ENCODE measurements around the gene ARL6IP5.
A peak's percentile ranks its signal among the peaks of the same experiment; 100 is the strongest.

ARL6IP5 gene

DNA sequence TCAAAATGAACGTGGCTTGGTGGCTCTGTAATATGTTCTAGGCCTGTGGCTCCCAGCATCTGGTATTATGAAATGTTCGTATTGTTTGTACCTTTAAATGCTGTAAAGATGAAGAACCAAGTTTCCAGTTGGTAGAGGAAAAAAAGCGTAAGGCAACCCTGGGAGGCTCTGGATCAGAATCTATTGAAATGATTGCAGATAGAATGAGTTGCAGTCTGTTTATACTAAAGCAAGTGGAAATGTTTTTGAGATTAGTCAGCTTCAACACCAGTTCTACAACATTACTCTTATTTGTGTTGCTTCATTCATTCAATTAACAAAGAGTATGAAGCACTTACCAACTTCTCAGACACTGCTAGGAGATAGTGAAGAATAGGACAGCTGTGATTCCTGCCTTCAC is 5.3 kb downstream of the ARL6IP5 start:
- Histone ChIP-seq H3K9ac (ENCODE audit: insufficient read length) (no peak overlapping the region), H3K4me3 (no peak overlapping the region), H3K36me3 (ENCODE audit: insufficient read depth, low read length) (no peaks in the 10 kb centered on the region), H3K9me3 (ENCODE audit: low read depth, low read length) (no peaks in the 10 kb centered on the region), H3K27ac (no peak overlapping the region)
- TF ChIP-seq EZH2 (IDR thresholded peaks at IDR 0.05) (no peak), FOXP2 (optimal IDR thresholded peaks at IDR 0.05; ENCODE audit: control extremely low read depth, extremely low read length, insufficient read depth) (no peak)
- DNase-seq (ENCODE audit: low read depth, low spot score): no peak

DNA sequence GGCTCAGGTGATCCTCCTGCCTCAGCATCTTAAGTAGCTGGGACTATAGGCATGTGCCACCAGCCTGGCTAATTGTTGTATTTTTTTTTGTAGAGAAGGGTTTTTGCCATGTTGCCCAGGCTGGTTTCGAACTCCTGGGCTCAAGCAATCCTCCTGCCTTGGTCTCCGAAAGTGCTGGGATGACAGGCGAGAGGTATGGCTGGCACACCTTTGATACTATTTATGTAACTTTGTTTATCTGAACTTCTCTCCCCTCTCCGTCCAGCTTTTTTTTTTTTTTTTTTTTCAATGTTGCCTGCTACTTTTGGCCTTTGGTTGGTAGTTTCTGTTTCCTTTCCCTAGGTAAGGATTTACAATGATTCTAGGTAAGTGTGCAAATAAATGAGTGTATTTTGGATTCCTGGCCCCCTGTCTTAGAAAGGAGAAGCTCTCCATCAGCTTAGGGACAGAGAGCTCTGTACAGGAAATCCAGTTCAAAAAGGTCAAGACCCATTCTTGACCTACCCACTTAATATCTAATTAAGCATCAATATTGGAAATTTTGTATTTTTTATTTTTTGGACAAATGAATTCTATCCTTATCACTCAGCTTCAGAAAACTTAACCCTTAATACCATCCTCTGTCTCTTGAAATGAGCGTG is 6.8 kb downstream of the ARL6IP5 start:
- Histone ChIP-seq H3K27ac (no peak overlapping the region), H3K9ac (ENCODE audit: insufficient read length) (no peak overlapping the region), H3K4me3 (no peak overlapping the region), H3K9me3 (ENCODE audit: low read depth, low read length) (no peaks in the 10 kb centered on the region), H3K36me3 (ENCODE audit: insufficient read depth, low read length) (no peaks in the 10 kb centered on the region)
- no peak for DNase-seq (ENCODE audit: low read depth, low spot score)
- TF ChIP-seq EZH2 (IDR thresholded peaks at IDR 0.05): no peak
- no peak for TF ChIP-seq POLR2AphosphoS5 (IDR thresholded peaks at IDR 0.05; ENCODE audit: borderline replicate concordance, low read depth, low read length)
- TF ChIP-seq FOXP2 (optimal IDR thresholded peaks at IDR 0.05; ENCODE audit: control extremely low read depth, extremely low read length, insufficient read depth): no peak

DNA sequence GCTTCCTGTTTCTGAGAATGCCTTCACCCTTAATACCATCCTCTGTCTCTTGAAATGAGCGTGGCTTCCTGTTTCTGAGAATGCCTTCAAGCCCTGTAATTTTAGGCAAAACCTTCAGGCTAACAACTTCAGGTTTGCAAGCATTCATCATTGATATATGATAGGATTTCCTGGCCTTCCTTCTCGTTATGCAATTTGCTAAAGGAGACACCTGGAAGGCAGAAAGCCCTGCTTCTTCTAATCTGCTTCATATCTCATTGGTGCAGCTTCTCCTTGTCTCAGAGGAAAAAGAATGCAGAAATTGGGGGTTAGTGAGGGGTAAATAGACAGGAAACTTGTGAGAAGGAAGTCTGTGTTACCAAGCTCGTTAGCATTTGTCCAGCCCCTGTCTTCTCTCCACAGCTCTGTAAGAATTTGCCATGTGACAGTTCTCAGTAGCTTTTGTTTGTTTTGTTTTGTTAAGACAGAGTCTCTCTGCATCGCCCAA is 7.3 kb downstream of the ARL6IP5 start:
- TF ChIP-seq POLR2AphosphoS5 (IDR thresholded peaks at IDR 0.05; ENCODE audit: borderline replicate concordance, low read depth, low read length) (no peak), EZH2 (IDR thresholded peaks at IDR 0.05) (no peak), FOXP2 (optimal IDR thresholded peaks at IDR 0.05; ENCODE audit: control extremely low read depth, extremely low read length, insufficient read depth) (no peak)
- Histone ChIP-seq H3K27ac (peak overlapping the region; percentile 19; the same call in 1 of the 2 replicates), H3K9me3 (ENCODE audit: low read depth, low read length) (no peaks in the 10 kb centered on the region), H3K36me3 (ENCODE audit: insufficient read depth, low read length) (no peaks in the 10 kb centered on the region), H3K4me3 (no peak overlapping the region), H3K9ac (ENCODE audit: insufficient read length) (no peak overlapping the region)
- DNase-seq (ENCODE audit: low read depth, low spot score): peak; percentile 12

DNA sequence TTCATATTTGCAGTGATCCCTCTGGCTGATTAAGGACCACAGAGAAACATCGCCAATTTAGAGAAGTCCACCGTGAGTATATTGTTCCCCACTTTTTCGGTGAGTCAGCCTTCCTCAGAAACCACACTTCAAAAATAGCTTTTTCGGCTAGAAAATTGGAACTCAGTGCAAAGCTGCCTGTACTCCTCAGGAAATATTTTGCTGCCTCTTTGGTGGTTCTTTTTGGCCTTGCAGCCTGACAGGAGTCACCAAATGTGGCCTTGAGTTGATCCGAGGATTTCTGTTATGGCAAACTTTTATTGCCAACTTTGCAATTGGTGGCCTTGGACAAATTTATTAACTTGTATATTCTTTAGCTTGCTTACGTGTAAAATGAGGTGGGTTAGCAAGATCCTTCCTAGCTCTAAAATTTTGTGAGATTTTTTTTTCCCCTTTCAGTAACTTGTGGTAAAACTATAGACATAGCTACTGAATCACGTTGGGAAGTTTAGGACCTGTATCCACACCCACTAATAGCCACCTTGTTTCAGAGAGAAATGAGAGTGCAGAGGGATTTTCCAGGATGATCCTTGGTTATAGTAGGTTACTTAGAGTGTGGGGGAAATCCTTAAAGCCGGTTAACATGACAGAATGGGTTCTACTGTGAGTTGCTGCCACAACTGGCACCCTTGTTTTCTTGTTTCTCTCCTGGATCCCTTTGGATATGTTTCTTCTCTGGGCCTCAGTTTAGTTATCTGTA is 9.9 kb downstream of the ARL6IP5 start:
- DNase-seq (ENCODE audit: low read depth, low spot score): no peak
- TF ChIP-seq POLR2AphosphoS5 (IDR thresholded peaks at IDR 0.05; ENCODE audit: borderline replicate concordance, low read depth, low read length) (no peak), FOXP2 (optimal IDR thresholded peaks at IDR 0.05; ENCODE audit: control extremely low read depth, extremely low read length, insufficient read depth) (no peak), EZH2 (IDR thresholded peaks at IDR 0.05) (no peak)
- Histone ChIP-seq H3K9ac (ENCODE audit: insufficient read length) (no peak overlapping the region), H3K27ac (no peak overlapping the region), H3K36me3 (ENCODE audit: insufficient read depth, low read length) (no peaks in the 10 kb centered on the region), H3K4me3 (no peak overlapping the region), H3K9me3 (ENCODE audit: low read depth, low read length) (no peaks in the 10 kb centered on the region)

DNA sequence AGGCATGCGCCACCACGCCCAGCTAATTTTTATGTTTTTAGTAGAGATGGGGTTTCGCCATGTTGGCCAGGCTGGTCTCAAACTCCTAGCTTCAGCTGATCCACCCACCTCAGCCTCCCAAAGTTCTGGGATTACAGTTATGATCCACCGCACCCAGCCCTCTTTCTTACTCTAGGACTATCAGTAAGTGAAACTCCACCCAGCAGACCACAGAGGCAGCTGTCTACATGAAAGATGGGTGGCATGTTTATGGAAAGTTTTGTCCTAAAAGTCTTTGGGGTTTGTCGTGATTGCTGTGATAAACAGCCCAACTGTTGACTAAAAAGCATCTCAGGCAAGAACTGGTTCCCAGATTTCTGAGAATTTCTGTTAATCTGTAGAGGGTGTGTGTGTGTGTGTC is 10.9 kb downstream of the ARL6IP5 start:
- Histone ChIP-seq H3K27ac (no peak overlapping the region), H3K36me3 (ENCODE audit: insufficient read depth, low read length) (no peaks in the 10 kb centered on the region), H3K4me3 (no peak overlapping the region), H3K9me3 (ENCODE audit: low read depth, low read length) (no peaks in the 10 kb centered on the region), H3K9ac (ENCODE audit: insufficient read length) (no peak overlapping the region)
- no peak for DNase-seq (ENCODE audit: low read depth, low spot score)
- TF ChIP-seq FOXP2 (optimal IDR thresholded peaks at IDR 0.05; ENCODE audit: control extremely low read depth, extremely low read length, insufficient read depth) (no peak), EZH2 (IDR thresholded peaks at IDR 0.05) (no peak), POLR2AphosphoS5 (IDR thresholded peaks at IDR 0.05; ENCODE audit: borderline replicate concordance, low read depth, low read length) (no peak)

DNA sequence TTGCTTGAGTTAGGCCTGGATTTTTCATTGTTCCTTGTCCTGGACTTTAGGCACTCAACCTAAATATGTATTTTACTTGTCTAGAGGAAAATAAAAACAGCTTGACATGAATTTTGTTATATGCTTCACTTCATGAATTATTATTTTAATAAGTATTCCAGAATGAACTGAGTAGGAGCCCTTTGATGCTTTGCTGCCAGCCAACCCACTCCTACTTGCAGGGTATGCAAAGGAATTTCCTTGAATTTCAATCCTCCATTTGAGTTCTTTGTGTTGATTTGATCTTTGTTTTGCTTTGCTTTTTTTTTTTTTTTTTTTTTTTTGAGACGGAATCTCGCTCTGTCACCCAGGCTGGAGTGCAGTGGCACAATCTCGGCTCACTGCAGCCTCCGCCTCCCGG is 11.6 kb downstream of the ARL6IP5 start:
- TF ChIP-seq FOXP2 (optimal IDR thresholded peaks at IDR 0.05; ENCODE audit: control extremely low read depth, extremely low read length, insufficient read depth) (no peak), EZH2 (IDR thresholded peaks at IDR 0.05) (no peak), POLR2AphosphoS5 (IDR thresholded peaks at IDR 0.05; ENCODE audit: borderline replicate concordance, low read depth, low read length) (no peak)

DNA sequence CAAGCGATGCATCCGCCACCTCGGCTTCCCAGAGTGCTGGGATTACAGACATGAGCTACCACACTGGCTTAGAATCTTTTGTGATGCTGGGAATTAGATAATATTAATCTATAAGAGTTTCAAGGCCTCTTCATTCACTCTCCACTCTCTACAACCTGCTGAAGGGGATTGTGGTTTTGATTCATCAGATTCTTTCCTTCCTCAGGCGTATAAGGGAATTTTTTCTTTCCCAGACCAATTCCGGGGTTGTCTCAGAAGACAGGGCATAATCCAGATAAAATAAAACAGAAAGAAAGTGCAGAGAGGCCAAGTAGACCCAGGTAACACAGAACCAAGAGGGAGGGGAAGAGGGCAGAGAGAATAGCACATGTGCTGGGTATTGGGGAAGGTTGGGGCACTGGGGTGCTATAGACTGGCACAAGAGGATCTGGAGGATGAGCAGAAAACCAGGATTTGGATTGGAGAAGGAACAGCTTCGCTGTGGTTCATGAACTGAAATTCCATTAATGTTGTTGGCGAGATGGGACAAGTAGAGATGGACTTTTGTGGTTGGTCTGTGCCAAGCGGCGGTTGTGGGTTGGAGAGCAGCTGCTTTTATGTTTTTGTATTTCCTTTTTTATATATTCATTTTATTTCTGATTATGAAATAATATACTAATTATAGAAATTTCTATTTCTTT is 12.8 kb downstream of the ARL6IP5 start:
- Histone ChIP-seq H3K36me3 (ENCODE audit: insufficient read depth, low read length) (no peaks in the 10 kb centered on the region), H3K9me3 (ENCODE audit: low read depth, low read length) (no peaks in the 10 kb centered on the region), H3K9ac (ENCODE audit: insufficient read length) (no peak overlapping the region), H3K27ac (no peak overlapping the region), H3K4me3 (no peak overlapping the region)
- DNase-seq (ENCODE audit: low read depth, low spot score): no peak
- TF ChIP-seq FOXP2 (optimal IDR thresholded peaks at IDR 0.05; ENCODE audit: control extremely low read depth, extremely low read length, insufficient read depth) (no peak), EZH2 (IDR thresholded peaks at IDR 0.05) (no peak), POLR2AphosphoS5 (IDR thresholded peaks at IDR 0.05; ENCODE audit: borderline replicate concordance, low read depth, low read length) (no peak)

More for the DNA sequence above, 11.6 kb downstream of the ARL6IP5 start:
- Histone ChIP-seq H3K9ac (ENCODE audit: insufficient read length) (no peak overlapping the region), H3K4me3 (no peak overlapping the region), H3K27ac (no peak overlapping the region), H3K9me3 (ENCODE audit: low read depth, low read length) (no peaks in the 10 kb centered on the region), H3K36me3 (ENCODE audit: insufficient read depth, low read length) (no peaks in the 10 kb centered on the region)
- no peak for DNase-seq (ENCODE audit: low read depth, low spot score)

DNA sequence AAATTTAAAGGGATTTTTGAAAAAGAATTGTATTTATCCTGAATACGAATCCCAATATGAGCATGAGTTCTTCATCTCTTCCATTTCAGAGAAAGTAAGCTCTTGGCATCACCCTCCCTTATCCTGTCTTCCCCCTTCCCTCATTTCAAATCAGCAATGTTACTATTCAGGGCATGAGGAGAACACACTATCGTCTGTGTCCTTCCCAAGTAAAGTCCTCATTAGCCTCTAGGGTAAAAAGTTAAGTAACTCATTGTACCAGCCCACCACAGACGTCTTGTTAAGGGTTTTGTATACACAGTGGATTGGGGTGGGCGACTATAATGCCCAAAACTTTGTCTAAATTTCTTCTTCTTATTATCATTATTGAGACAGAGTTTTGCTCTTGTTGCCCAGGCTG is 14.8 kb downstream of the ARL6IP5 start:
- no peak overlapping the region for H3K4me3 ChIP-seq
- no peak for TF ChIP-seq FOXP2 (optimal IDR thresholded peaks at IDR 0.05; ENCODE audit: control extremely low read depth, extremely low read length, insufficient read depth)
- no peak for TF ChIP-seq POLR2AphosphoS5 (IDR thresholded peaks at IDR 0.05; ENCODE audit: borderline replicate concordance, low read depth, low read length)
- no peak for TF ChIP-seq EZH2 (IDR thresholded peaks at IDR 0.05)
- H3K9me3 ChIP-seq (ENCODE audit: low read depth, low read length): no peaks in the 10 kb centered on the region
- no peaks in the 10 kb centered on the region for H3K36me3 ChIP-seq (ENCODE audit: insufficient read depth, low read length)
- no peak overlapping the region for H3K27ac ChIP-seq
- DNase-seq (ENCODE audit: low read depth, low spot score): no peak
- H3K9ac ChIP-seq (ENCODE audit: insufficient read length): no peak overlapping the region

All from SK-N-MC (cell line).